Smooth muscle cell (in vitro differentiated cells): ENCODE data around the gene OSTN. TPM values are rescaled to one million over a fixed set of nuclear protein-coding genes. Genes with fewer than 3 reads are reported as not detected.

ENCODE experiments used
- DNase-seq: peaks from one replicate; lab custom pipeline; 2025; ENCODE audit not compliant: unreplicated experiment; lab: John Stamatoyannopoulos, UW
- H2AFZ ChIP-seq: fragments of 200-600 bp; sonication (generic); 2 replicates; pipeline ENCODE4 v1.6.0; 2016; ENCODE audit warnings: antibody characterized with exemption, low read depth, mild to moderate bottlenecking
- H3F3A ChIP-seq: fragments of 200-600 bp; sonication (generic); 2 replicates; pipeline ENCODE4 v1.6.0; 2017; ENCODE audit warnings: antibody characterized with exemption, low read depth
- H3K27ac ChIP-seq: fragments of 200-600 bp; sonication (generic); 2 replicates; pipeline ENCODE4 v1.5.1; 2016; ENCODE audit warnings: low read depth, mild to moderate bottlenecking
- H3K27me3 ChIP-seq: fragments of 200-600 bp; sonication (generic); 2 replicates; pipeline ENCODE4 v1.6.1; 2016; ENCODE audit warnings: low read depth, mild to moderate bottlenecking
- H3K36me3 ChIP-seq: fragments of 200-600 bp; sonication (generic); 2 replicates; pipeline ENCODE4 v1.5.1; 2016; ENCODE audit warnings: low read depth
- H3K4me1 ChIP-seq: fragments of 200-600 bp; sonication (generic); 2 replicates; pipeline ENCODE4 v1.5.1; 2016; ENCODE audit warnings: low read depth
- H3K4me2 ChIP-seq: fragments of 200-600 bp; sonication (generic); 2 replicates; pipeline ENCODE4 v1.6.0; 2016; ENCODE audit warnings: mild to moderate bottlenecking
- H3K4me3 ChIP-seq: fragments of 200-600 bp; sonication (generic); 2 replicates; pipeline ENCODE4 v1.5.1; 2016; ENCODE audit warnings: mild to moderate bottlenecking
- H3K79me2 ChIP-seq: fragments of 200-600 bp; sonication (generic); 2 replicates; pipeline ENCODE4 v1.6.0; 2016; ENCODE audit warnings: low read depth, mild to moderate bottlenecking
- H3K9ac ChIP-seq: fragments of 200-600 bp; sonication (generic); 2 replicates; pipeline ENCODE4 v1.6.0; 2016; ENCODE audit warnings: low read depth
- H3K9me3 ChIP-seq: fragments of 200-600 bp; sonication (generic); replicated peaks from 2 replicates; pipeline ENCODE4 v1.5.1; 2016; ENCODE audit warnings: low read depth
- H4K20me1 ChIP-seq: fragments of 200-600 bp; sonication (generic); 2 replicates; pipeline ENCODE4 v1.6.0; 2016; ENCODE audit warnings: low read depth
- whole genome bisulfite sequencing: methylation state at CpG from one replicate; pipeline ENCODE4 v1.1.7; 2016; ENCODE audit warnings: low lambda C conversion rate; 5-methylcytosine and 5-hydroxymethylcytosine counted together
- polyA plus RNA-seq: library from polyadenylated mRNA; unstranded; fragments of >200 nt; fragmentation: Nextera tagmentation; extraction: Ambion mirVana; gene quantifications from 2 replicates; pipeline ENCODE4 v1.2.1, GENCODE V29; 2016
- total RNA-seq: library from RNA; depleted of rRNA; stranded (reverse); fragments of >200 nt; gene quantifications from 2 replicates; pipeline ENCODE4 v1.2.3, GENCODE V29; 2014
- TF ChIP-seq, protein P1 (sequence below): fragments of 200-600 bp; sonication (generic); IDR thresholded peaks from 2 replicates; pipeline ENCODE4 v1.5.1; 2017; ENCODE audit warnings: borderline replicate concordance, mild to moderate bottlenecking, antibody characterized with exemption; ENCODE audit not compliant: insufficient read depth, poor library complexity, severe bottlenecking

OSTN gene, protein sequence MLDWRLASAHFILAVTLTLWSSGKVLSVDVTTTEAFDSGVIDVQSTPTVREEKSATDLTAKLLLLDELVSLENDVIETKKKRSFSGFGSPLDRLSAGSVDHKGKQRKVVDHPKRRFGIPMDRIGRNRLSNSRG
- total RNA-seq (0.13 and 0.40 TPM in 2 replicates), polyA plus RNA-seq (1.3 TPM in 1 of 2 replicates, not detected in the other)

DNA sequence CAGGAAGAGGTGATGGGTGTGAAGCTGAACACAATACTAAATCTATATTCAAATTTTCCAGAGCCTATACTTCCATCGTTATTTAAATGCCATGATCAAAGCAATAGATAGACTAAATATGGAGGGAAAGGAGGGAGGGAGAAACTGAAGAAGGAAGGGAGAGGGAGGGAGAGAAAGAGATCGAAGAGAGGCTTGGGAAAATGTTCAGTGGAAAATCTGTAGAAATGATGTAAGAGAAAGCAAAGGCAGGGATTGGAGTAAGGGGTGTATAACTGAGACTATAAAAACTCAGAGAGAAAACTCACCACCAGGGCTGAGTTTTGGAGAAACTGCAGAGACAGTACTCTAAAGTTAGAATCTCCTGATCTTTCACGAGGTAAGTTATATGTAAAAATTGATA lies at the start of gene OSTN:
Gene OSTN, plus strand, starts transcription at position 310 of the 400 bp plus-strand sequence. CDS start 13,292 bp downstream, outside the sequence.
- Histone ChIP-seq H3K9ac (no peak within 1 kb of the TSS), H3K9me3 (no peaks in the 10 kb centered on the region), H3K36me3 (no peaks in the 10 kb centered on the region), H3K27me3 (peaks cover 16% of the 10 kb centered on the region), H3K4me3 (no peak within 1 kb of the TSS), H3K4me2 (no peak within 1 kb of the TSS), H3K27ac (no peak within 1 kb of the TSS), H2AFZ (peak within 1 kb of the TSS; percentile 48), H3K79me2 (no peaks in the 10 kb centered on the region), H4K20me1 (no peaks in the 10 kb centered on the region), H3F3A (no peaks in the 10 kb centered on the region), H3K4me1 (no peaks in the 10 kb centered on the region)
- DNase-seq, result no peak
- WGBS, result 66% methylated on average over 3 of the region's 3 CpGs
- TF ChIP-seq, protein P1, sequence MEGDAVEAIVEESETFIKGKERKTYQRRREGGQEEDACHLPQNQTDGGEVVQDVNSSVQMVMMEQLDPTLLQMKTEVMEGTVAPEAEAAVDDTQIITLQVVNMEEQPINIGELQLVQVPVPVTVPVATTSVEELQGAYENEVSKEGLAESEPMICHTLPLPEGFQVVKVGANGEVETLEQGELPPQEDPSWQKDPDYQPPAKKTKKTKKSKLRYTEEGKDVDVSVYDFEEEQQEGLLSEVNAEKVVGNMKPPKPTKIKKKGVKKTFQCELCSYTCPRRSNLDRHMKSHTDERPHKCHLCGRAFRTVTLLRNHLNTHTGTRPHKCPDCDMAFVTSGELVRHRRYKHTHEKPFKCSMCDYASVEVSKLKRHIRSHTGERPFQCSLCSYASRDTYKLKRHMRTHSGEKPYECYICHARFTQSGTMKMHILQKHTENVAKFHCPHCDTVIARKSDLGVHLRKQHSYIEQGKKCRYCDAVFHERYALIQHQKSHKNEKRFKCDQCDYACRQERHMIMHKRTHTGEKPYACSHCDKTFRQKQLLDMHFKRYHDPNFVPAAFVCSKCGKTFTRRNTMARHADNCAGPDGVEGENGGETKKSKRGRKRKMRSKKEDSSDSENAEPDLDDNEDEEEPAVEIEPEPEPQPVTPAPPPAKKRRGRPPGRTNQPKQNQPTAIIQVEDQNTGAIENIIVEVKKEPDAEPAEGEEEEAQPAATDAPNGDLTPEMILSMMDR, result no peak

DNA sequence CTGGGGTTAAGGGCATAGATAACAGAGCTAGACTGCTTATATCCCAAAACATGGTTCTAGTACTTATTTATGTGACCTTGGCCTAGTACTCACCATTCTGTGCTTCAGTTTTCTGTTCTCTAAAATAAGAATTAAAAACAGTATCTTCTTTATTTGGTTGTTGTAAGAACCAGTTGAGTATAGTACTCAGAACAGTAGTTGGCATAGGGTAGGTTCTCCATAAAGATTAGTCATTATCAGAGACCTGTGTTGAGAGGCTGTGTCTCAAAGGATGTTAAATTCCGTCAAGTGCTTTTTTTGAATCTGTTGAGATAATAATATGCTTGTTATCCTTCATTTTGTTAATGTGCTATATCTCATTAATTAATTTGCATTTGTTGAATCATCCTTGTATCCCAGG lies 47.4 kb upstream of the OSTN start:
- H3K4me3 ChIP-seq, result no peak overlapping the region
- H3K9ac ChIP-seq, result no peak overlapping the region
- no peak overlapping the region for H3K4me2 ChIP-seq
- H3K27ac ChIP-seq, result no peak overlapping the region
- peaks cover 5% of the 10 kb centered on the region for H3K36me3 ChIP-seq
- H3K27me3 ChIP-seq, result no peaks in the 10 kb centered on the region
- H3F3A ChIP-seq, result no peaks in the 10 kb centered on the region
- TF ChIP-seq, protein P1, result no peak
- no peaks in the 10 kb centered on the region for H3K4me1 ChIP-seq
- 100% methylated on average over 1 of the region's 1 CpG for WGBS
- H4K20me1 ChIP-seq, result no peaks in the 10 kb centered on the region
- no peaks in the 10 kb centered on the region for H3K79me2 ChIP-seq
- peaks cover 24% of the 10 kb centered on the region for H3K9me3 ChIP-seq
- DNase-seq, result no peak
- no peak overlapping the region for H2AFZ ChIP-seq

DNA sequence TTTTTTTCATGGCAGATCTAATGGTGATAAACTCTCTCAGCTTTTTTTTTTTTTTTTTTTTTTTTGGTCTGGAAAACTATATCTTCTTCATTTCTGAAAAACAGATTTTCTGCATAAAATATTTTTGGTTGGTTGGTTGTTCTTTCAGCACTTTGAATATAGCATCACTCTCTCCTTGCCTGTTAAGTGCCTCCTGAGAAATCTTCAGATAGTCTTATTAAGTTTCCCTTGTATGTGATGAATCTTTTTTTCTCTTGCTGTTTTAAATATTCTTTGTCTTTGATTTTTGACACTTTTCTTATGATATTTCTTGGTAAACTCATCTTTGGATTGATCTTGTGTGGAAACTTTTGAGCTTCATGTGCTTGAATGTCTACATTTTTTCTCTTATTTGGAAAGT lies 44.2 kb upstream of the OSTN start:
- Histone ChIP-seq H4K20me1 (no peaks in the 10 kb centered on the region), H3K4me2 (no peak overlapping the region), H3K4me3 (no peak overlapping the region), H3F3A (no peaks in the 10 kb centered on the region), H3K4me1 (no peaks in the 10 kb centered on the region), H2AFZ (no peak overlapping the region), H3K36me3 (peaks cover 5% of the 10 kb centered on the region), H3K9me3 (peaks cover 24% of the 10 kb centered on the region), H3K9ac (no peak overlapping the region), H3K79me2 (no peaks in the 10 kb centered on the region), H3K27me3 (no peaks in the 10 kb centered on the region), H3K27ac (no peak overlapping the region)
- DNase-seq, result no peak
- TF ChIP-seq, protein P1, result no peak

GRCh38 chr3:191158247-191158646 lies 40.8 kb upstream of the OSTN start:
- no peak for DNase-seq
- Histone ChIP-seq H3K4me3 (no peak overlapping the region), H3K27ac (no peak overlapping the region), H4K20me1 (no peaks in the 10 kb centered on the region), H3K9ac (no peak overlapping the region), H2AFZ (no peak overlapping the region), H3K27me3 (no peaks in the 10 kb centered on the region), H3K9me3 (peaks cover 21% of the 10 kb centered on the region), H3K36me3 (peaks cover 5% of the 10 kb centered on the region), H3K4me2 (no peak overlapping the region), H3F3A (no peaks in the 10 kb centered on the region), H3K4me1 (no peaks in the 10 kb centered on the region), H3K79me2 (no peaks in the 10 kb centered on the region)
- TF ChIP-seq, protein P1, result no peak
- WGBS, result 83% methylated on average over 1 of the region's 1 CpG
